Transverse colon (tissue), 4 donors: ENCODE measurements around the gene DMGDH. TPM values are rescaled to one million over a fixed set of nuclear protein-coding genes. Genes with fewer than 3 reads are reported as not detected.
"Not testable (repeated sequence)": the region's sequence is repeated elsewhere in the genome, so short reads cannot be mapped to it uniquely, and the experiment has no call there.

Source experiments
- DNase-seq: peaks from one replicate; pipeline ENCODE4 v3.0.0-alpha.2; 2019
- H3K27ac ChIP-seq, 4 donors: fragments of 200-600 bp; sonication (generic); 2 replicates each; pipeline ENCODE4 v1.5.1; 2016 to 2018; ENCODE audit warnings: inconsistent platforms in 4 of 4
- H3K27me3 ChIP-seq: fragments of 200-600 bp; sonication (generic); 2 replicates; pipeline ENCODE4 v1.5.1; 2017; ENCODE audit warnings: inconsistent platforms
- H3K36me3 ChIP-seq, 4 donors: fragments of 200-600 bp; sonication (generic); 2 replicates each; pipeline ENCODE4 v1.5.1; 2017 to 2019; ENCODE audit warnings: inconsistent platforms in 4 of 4
- H3K4me1 ChIP-seq, 4 donors: fragments of 200-600 bp; sonication (generic); 2 replicates each; pipeline ENCODE4 v1.5.1; 2017 to 2020; ENCODE audit warnings: inconsistent platforms in 4 of 4
- H3K4me3 ChIP-seq, 4 donors: fragments of 200-600 bp; sonication (generic); 1 replicate in 1 of 4; 2 replicates in 3 of 4; pipeline versions ENCODE4 v1.5.1 to v1.6.1; 2017 to 2019; ENCODE audit warnings: inconsistent platforms in 4 of 4
- H3K9me3 ChIP-seq, 2 donors: fragments of 200-600 bp; sonication (generic); 2 replicates each; pipeline ENCODE4 v1.5.1; 2017 to 2019; ENCODE audit warnings: inconsistent platforms in 2 of 2
- CTCF ChIP-seq, 5 experiments: fragments of 200-600 bp in 3 of 5; fragments of 450-650 bp in 2 of 5; sonication (generic) in 3 of 5; IDR thresholded peaks; 1 replicate in 2 of 5; 2 replicates in 3 of 5; pipeline ENCODE4 v1.5.1; 2016 to 2017; ENCODE audit warnings: antibody characterized with exemption in 5 of 5, inconsistent platforms in 3 of 5, mild to moderate bottlenecking in 2 of 5, moderate library complexity in 1 of 5
- EP300 ChIP-seq: sonication (generic); formaldehyde crosslinking; IDR thresholded peaks from one replicate; pipeline ENCODE4 v1.6.1; 2017; ENCODE audit warnings: antibody characterized with exemption, low read depth
- POLR2A ChIP-seq: fragments of 450-650 bp; IDR thresholded peaks from one replicate; pipeline ENCODE4 v1.6.1; 2016; ENCODE audit warnings: antibody characterized with exemption, mild to moderate bottlenecking, moderate library complexity
- POLR2AphosphoS5 ChIP-seq, 3 donors: sonication (generic); formaldehyde crosslinking; IDR thresholded peaks; one replicate each; pipeline ENCODE4 v1.6.1; 2016; ENCODE audit warnings: antibody characterized with exemption in 3 of 3
- WGBS, 2 donors: methylation state at CpG; one replicate each; pipeline ENCODE4 v1.1.5; 2018; ENCODE audit warnings: low coverage in 1 of 2; 5-methylcytosine and 5-hydroxymethylcytosine counted together
- in situ Hi-C, 4 donors: fragments of 200-750 bp; cut with MboI; loops; one replicate each; pipeline versions ENCODE4 v1.15.0 to v1.15.1; 2017; ENCODE audit warnings: low sequenced_read_pairs in 3 of 4, low pct_ligation_motif_present in 1 of 4, low pct_unique_long_range_greater_than_20kb in 1 of 4
- intact Hi-C: fragments of 100-400 bp; cut with DNase I; formaldehyde crosslinking; loops from one replicate; pipeline ENCODE4 v1.15.1; 2023; ENCODE audit warnings: low total_unique reads
- total RNA-seq, 4 donors: library from RNA; depleted of rRNA; stranded (reverse); fragments of >200 nt; gene quantifications; one replicate each; pipeline ENCODE4 v1.1.0, GENCODE V29; 2016

Gene DMGDH
- total RNA-seq, 4 donors from 2014 or later, result 0.41 to 2.7 TPM; not detected in 2

- no peak for DNase-seq
- Histone ChIP-seq H3K36me3 (no peaks in the 10 kb centered on the region), H3K27me3 (no peaks in the 10 kb centered on the region), H3K4me3 (peak overlapping the region; percentile 73 to 97 (median 76)), H3K27ac (peak overlapping the region; percentile 97 to 100 (median 98)), H3K4me1 (peaks cover 6 to 42% (median 14%) of the 10 kb centered on the region in 4 donors), H3K9me3 (no peaks in the 10 kb centered on the region)
- intact Hi-C loops, result no loop called here
- WGBS, 2 donors, result 26 to 27% methylated on average over 16 to 17 of the region's 17 CpGs
- in situ Hi-C loops, result loop anchor here in 1 of 4 donors (25.0 kb wide), 1 partner anchor 447 kb away; no protein-coding TSS in a partner anchor
- TF ChIP-seq CTCF (IDR thresholded peaks at IDR 0.05) (no peak), POLR2AphosphoS5 (IDR thresholded peaks at IDR 0.05) (no peak), EP300 (no peak), POLR2A (no peak)
Measured at GRCh38 chr5:78983601-78984438, 85.7 kb downstream of the DMGDH start.

- H3K4me3 ChIP-seq, intact Hi-C loops, H3K9me3 ChIP-seq, H3K36me3 ChIP-seq, DNase-seq, H3K27me3 ChIP-seq: not testable (repeated sequence)
- WGBS, 2 donors, result 95 to 100% methylated on average over 1 to 9 of the region's 9 CpGs
- peaks cover 6 to 42% (median 14%) of the 10 kb centered on the region in 4 donors for H3K4me1 ChIP-seq
- H3K27ac ChIP-seq, result peak overlapping the region in 3 of 4 donors; percentile 97 to 100 (median 98)
- in situ Hi-C loops, result loop anchor here in 1 of 4 donors (25.0 kb wide), 1 partner anchor 446 kb away; no protein-coding TSS in a partner anchor
Measured at GRCh38 chr5:78983194-78983593, 86.3 kb downstream of the DMGDH start.

- TF ChIP-seq CTCF (IDR thresholded peaks at IDR 0.05) (no peak), POLR2A (no peak), EP300 (no peak), POLR2AphosphoS5 (IDR thresholded peaks at IDR 0.05) (no peak)
- H3K4me3 ChIP-seq, result no peak overlapping the region
- H3K9me3 ChIP-seq, result no peaks in the 10 kb centered on the region
- DNase-seq, result no peak
- intact Hi-C loops (no loop called here), in situ Hi-C loops (loop anchor here in 1 of 4 donors (25.0 kb wide), 1 partner anchor 443 kb away; no protein-coding TSS in a partner anchor)
- no peaks in the 10 kb centered on the region for H3K36me3 ChIP-seq
- H3K4me1 ChIP-seq, result peaks cover 1 to 34% (median 13%) of the 10 kb centered on the region in 4 donors
- H3K27me3 ChIP-seq, result no peaks in the 10 kb centered on the region
- H3K27ac ChIP-seq, result no peak overlapping the region
Measured at GRCh38 chr5:78979909-78980308, 89.6 kb downstream of the DMGDH start.

- intact Hi-C loops, result no loop called here
- Histone ChIP-seq H3K4me3 (no peak overlapping the region), H3K27ac (no peak overlapping the region), H3K4me1 (peaks cover 7 to 40% (median 19%) of the 10 kb centered on the region in 4 donors), H3K36me3 (no peaks in the 10 kb centered on the region), H3K9me3 (no peaks in the 10 kb centered on the region), H3K27me3 (no peaks in the 10 kb centered on the region)
- in situ Hi-C loops, result loop anchor here in 1 of 4 donors (25.0 kb wide), 1 partner anchor 442 kb away; no protein-coding TSS in a partner anchor
- DNase-seq, result no peak
- TF ChIP-seq POLR2AphosphoS5 (IDR thresholded peaks at IDR 0.05), result no peak
- no peak for TF ChIP-seq POLR2A
- no peak for TF ChIP-seq CTCF (IDR thresholded peaks at IDR 0.05)
- TF ChIP-seq EP300, result no peak
- 58 to 72% methylated on average over 5 to 7 of the region's 7 CpGs for WGBS, 2 donors
Measured at GRCh38 chr5:78979117-78979742, 90.2 kb downstream of the DMGDH start.
